Measurements from ENCODE around the gene DYNC2I2. TPM values are rescaled to one million over a fixed set of nuclear protein-coding genes. Genes with fewer than 3 reads are reported as not detected.

Gene DYNC2I2
- total RNA-seq, 3 donors from 2014 or later, result 23.7 to 67.0 (median 54.1) TPM

DNA sequence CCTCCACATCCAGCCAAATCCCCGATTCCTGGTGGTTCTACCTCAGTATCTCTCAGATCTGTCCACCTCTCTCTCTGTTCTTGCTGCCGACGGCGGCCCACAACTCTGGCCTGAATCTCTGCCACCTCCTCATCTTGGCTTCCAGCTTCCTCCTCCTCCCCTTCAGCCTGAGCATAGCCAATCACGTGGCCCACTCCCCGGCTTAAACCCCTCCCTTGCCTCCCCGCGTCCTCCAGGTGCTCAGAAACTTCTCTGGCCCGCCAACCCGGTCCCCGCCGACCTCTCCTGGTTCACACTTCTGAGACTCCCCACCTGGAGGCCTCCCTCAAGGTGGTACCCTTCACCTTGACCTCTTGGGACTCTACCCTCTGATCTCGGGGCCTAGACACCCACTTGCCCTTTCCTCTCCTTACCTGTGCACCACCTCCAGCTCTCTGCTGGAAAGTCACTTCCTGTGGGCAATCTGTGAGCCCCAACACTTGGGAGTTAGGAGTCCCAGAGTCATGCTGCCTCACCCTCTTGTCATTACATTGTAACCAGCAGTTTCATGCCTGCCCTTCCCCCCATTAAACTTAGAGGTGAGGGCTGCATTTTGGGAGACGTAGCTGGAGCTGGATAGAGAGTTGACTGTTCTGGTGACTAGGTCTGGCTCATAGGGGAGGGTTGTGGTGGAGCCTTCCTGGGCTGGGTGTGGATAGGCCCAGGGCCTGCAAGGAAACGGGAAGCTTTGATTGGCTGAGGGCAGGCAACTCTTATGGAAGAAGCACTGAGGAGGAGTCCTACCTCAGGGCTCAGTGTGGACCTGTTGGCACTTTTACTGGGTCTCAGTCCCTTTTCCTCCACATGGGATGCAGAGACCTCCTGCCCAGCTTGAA lies 27.9 kb upstream of the DYNC2I2 start:
- intact Hi-C loops (cut with DNase I; ENCODE audit: low total_unique reads), result no loop called here
- Histone ChIP-seq H3K4me3 (peak overlapping the region; percentile 45 to 77 (median 69)), H3K27ac (peak overlapping the region; percentile 93 to 94), H3K36me3 (no peaks in the 10 kb centered on the region), H3K27me3 (no peaks in the 10 kb centered on the region), H3K9me3 (no peaks in the 10 kb centered on the region), H3K4me1 (peaks cover 0 to 16% of the 10 kb centered on the region in 2 donors)
- TF ChIP-seq, protein P1, sequence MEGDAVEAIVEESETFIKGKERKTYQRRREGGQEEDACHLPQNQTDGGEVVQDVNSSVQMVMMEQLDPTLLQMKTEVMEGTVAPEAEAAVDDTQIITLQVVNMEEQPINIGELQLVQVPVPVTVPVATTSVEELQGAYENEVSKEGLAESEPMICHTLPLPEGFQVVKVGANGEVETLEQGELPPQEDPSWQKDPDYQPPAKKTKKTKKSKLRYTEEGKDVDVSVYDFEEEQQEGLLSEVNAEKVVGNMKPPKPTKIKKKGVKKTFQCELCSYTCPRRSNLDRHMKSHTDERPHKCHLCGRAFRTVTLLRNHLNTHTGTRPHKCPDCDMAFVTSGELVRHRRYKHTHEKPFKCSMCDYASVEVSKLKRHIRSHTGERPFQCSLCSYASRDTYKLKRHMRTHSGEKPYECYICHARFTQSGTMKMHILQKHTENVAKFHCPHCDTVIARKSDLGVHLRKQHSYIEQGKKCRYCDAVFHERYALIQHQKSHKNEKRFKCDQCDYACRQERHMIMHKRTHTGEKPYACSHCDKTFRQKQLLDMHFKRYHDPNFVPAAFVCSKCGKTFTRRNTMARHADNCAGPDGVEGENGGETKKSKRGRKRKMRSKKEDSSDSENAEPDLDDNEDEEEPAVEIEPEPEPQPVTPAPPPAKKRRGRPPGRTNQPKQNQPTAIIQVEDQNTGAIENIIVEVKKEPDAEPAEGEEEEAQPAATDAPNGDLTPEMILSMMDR (IDR thresholded peaks at IDR 0.05), result no peak
- TF ChIP-seq POLR2AphosphoS5 (IDR thresholded peaks at IDR 0.05) (peak in 2 of 3 donors; percentile 40 to 71), POLR2A (IDR thresholded peaks at IDR 0.05) (peak; percentile 61)
- DNase-seq (ENCODE audit: low spot score in 2 of 2), result peak; percentile 89

DNA sequence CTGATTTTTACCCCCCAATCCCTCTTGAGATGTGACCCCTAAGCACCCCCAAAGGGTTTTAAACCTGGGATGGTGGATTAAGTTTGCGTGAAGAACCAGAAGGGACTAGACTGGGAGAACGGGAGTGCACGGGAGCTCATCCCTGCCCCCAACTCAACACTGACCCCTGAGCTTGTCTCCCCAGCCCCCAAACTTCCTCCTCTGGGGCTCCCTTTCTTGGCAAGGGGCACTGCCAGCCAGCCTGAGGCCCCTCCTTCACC lies 27.3 kb upstream of the DYNC2I2 start:
- intact Hi-C loops (cut with DNase I; ENCODE audit: low total_unique reads), result no loop called here
- Histone ChIP-seq H3K27ac (peak overlapping the region; percentile 93 to 94), H3K4me1 (peaks cover 0 to 16% of the 10 kb centered on the region in 2 donors), H3K36me3 (no peaks in the 10 kb centered on the region), H3K9me3 (no peaks in the 10 kb centered on the region), H3K27me3 (no peaks in the 10 kb centered on the region), H3K4me3 (peak overlapping the region; percentile 45 to 77 (median 69))
- TF ChIP-seq POLR2A (IDR thresholded peaks at IDR 0.05) (no peak), POLR2AphosphoS5 (IDR thresholded peaks at IDR 0.05) (no peak)
- TF ChIP-seq, protein P1 (IDR thresholded peaks at IDR 0.05), result no peak
- DNase-seq (ENCODE audit: low spot score in 2 of 2), result no peak

DNA sequence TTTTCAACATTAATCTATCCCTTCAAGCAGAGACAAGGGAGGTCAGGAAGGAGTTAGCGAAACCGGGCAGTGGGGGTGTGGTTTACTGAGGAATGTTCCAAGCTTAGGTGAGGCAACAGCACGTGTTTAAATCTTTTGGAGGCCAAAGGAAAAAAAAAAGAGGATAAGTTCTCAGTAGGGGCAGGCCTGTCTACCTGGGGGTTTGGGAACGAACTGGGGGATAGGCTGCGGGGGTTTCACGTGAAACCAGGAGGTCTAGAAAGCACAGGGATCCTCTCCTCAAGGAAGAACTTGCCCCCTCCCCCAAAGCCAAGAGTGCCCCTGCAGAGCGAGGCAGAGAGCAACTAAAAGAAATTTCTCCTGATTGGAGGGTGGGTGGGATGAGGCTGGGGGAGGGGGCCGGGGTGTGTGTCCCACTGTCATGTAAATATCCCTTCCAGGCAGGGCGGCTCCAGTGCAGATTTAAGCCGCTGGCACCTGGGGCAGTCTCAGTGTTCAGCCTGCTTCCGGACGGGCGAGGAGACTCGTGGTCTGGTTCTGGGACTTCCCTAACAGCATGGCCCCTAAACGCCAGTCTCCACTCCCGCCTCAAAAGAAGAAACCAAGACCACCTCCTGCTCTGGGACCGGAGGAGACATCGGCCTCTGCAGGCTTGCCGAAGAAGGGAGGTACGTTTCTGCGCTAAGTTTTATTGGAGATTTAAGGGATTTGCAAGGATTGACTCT lies 26.9 kb upstream of the DYNC2I2 start:
- Histone ChIP-seq H3K27ac (peak overlapping the region; percentile 93 to 94), H3K27me3 (no peaks in the 10 kb centered on the region), H3K4me3 (peak overlapping the region; percentile 45 to 77 (median 69)), H3K36me3 (no peaks in the 10 kb centered on the region), H3K4me1 (peaks cover 0 to 16% of the 10 kb centered on the region in 2 donors), H3K9me3 (no peaks in the 10 kb centered on the region)
- intact Hi-C loops (cut with DNase I; ENCODE audit: low total_unique reads), result no loop called here
- peak in 1 of 2 donors; percentile 73 for DNase-seq (ENCODE audit: low spot score in 2 of 2)
- no peak for TF ChIP-seq POLR2AphosphoS5 (IDR thresholded peaks at IDR 0.05)

DNA sequence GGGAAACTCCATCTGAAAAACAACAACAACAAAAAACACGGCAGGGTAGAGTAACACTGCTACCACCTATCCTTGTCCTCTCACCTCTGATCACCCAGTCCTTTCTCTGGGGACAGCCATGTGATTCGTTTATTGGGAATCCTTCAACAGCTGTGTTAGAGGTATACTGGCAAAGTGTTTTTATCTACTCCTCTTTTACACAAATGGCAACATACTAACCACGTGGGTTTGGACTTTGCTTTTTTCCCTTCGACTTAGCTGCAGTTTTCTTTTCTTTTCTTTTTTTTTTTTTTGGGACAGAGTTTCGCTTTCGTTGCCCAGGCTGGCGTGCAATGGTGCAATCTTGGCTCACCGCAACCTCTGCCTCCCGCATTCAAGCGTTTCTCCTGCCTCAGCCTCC lies 21.1 kb upstream of the DYNC2I2 start:
- Histone ChIP-seq H3K27me3 (no peaks in the 10 kb centered on the region), H3K4me3 (no peak overlapping the region), H3K9me3 (no peaks in the 10 kb centered on the region), H3K27ac (no peak overlapping the region), H3K36me3 (no peaks in the 10 kb centered on the region), H3K4me1 (no peaks in the 10 kb centered on the region)
- no peak for DNase-seq (ENCODE audit: low spot score in 2 of 2)
- intact Hi-C loops (cut with DNase I; ENCODE audit: low total_unique reads), result loop anchor here (2.0 kb wide), 1 partner anchor 17 kb away; no protein-coding TSS in a partner anchor
- no peak for TF ChIP-seq POLR2A (IDR thresholded peaks at IDR 0.05)
- no peak for TF ChIP-seq POLR2AphosphoS5 (IDR thresholded peaks at IDR 0.05)
- TF ChIP-seq, protein P1 (IDR thresholded peaks at IDR 0.05), result no peak

DNA sequence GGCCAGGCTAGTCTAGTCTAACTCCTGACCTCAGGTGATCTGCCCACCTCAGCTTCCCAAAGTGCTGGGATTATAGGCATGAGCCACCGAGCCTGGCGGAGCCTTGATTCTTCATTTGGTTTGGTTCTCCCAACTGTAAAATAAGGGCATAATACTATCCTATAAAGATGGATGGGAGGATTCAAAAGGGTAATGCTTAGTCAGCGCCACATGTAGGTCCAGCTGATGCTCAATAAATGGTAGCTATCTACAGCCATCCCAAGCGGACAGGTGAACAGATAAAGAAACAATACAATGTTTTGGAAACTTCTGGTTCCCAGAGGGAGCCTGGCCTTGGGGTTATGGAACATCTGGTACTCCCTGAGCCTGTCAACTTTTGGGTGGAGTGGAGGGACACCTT lies 18.7 kb upstream of the DYNC2I2 start:
- H3K9me3 ChIP-seq, result no peaks in the 10 kb centered on the region

More for the DNA sequence above, 18.7 kb upstream of the DYNC2I2 start:
- DNase-seq (ENCODE audit: low spot score in 2 of 2), result no peak
- Histone ChIP-seq H3K4me3 (no peak overlapping the region), H3K27ac (no peak overlapping the region), H3K4me1 (no peaks in the 10 kb centered on the region), H3K36me3 (no peaks in the 10 kb centered on the region), H3K27me3 (no peaks in the 10 kb centered on the region)
- TF ChIP-seq, protein P1 (IDR thresholded peaks at IDR 0.05), result no peak
- no peak for TF ChIP-seq POLR2A (IDR thresholded peaks at IDR 0.05)
- TF ChIP-seq POLR2AphosphoS5 (IDR thresholded peaks at IDR 0.05), result no peak
- intact Hi-C loops (cut with DNase I; ENCODE audit: low total_unique reads), result no loop called here

Measured in breast epithelium (tissue), 4 donors.